Measurements from ENCODE around the gene SHH.

GRCh38 chr7:155769701-155770100 lies 42.6 kb downstream of the SHH start:
- TF ChIP-seq, protein P1, sequence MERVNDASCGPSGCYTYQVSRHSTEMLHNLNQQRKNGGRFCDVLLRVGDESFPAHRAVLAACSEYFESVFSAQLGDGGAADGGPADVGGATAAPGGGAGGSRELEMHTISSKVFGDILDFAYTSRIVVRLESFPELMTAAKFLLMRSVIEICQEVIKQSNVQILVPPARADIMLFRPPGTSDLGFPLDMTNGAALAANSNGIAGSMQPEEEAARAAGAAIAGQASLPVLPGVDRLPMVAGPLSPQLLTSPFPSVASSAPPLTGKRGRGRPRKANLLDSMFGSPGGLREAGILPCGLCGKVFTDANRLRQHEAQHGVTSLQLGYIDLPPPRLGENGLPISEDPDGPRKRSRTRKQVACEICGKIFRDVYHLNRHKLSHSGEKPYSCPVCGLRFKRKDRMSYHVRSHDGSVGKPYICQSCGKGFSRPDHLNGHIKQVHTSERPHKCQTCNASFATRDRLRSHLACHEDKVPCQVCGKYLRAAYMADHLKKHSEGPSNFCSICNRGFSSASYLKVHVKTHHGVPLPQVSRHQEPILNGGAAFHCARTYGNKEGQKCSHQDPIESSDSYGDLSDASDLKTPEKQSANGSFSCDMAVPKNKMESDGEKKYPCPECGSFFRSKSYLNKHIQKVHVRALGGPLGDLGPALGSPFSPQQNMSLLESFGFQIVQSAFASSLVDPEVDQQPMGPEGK (CRISPR knock-in tag; IDR thresholded peaks at IDR 0.05; ENCODE audit: borderline replicate concordance), result no peak
- TF ChIP-seq, protein P2, sequence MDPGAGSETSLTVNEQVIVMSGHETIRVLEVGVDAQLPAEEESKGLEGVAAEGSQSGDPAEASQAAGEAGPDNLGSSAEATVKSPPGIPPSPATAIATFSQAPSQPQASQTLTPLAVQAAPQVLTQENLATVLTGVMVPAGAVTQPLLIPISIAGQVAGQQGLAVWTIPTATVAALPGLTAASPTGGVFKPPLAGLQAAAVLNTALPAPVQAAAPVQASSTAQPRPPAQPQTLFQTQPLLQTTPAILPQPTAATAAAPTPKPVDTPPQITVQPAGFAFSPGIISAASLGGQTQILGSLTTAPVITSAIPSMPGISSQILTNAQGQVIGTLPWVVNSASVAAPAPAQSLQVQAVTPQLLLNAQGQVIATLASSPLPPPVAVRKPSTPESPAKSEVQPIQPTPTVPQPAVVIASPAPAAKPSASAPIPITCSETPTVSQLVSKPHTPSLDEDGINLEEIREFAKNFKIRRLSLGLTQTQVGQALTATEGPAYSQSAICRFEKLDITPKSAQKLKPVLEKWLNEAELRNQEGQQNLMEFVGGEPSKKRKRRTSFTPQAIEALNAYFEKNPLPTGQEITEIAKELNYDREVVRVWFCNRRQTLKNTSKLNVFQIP (CRISPR knock-in tag; IDR thresholded peaks at IDR 0.05; ENCODE audit: borderline replicate concordance, low read depth), result no peak
- TF ChIP-seq GLIS3 (CRISPR knock-in tag; IDR thresholded peaks at IDR 0.05) (no peak), OSR1 (CRISPR knock-in tag; IDR thresholded peaks at IDR 0.05) (no peak), ESRRG (CRISPR knock-in tag; IDR thresholded peaks at IDR 0.05) (no peak), ZFP3 (CRISPR knock-in tag; IDR thresholded peaks at IDR 0.05) (no peak), ZFP30 (CRISPR knock-in tag; IDR thresholded peaks at IDR 0.05) (no peak), SNAI2 (CRISPR knock-in tag; IDR thresholded peaks at IDR 0.05) (no peak), PPARA (CRISPR knock-in tag; IDR thresholded peaks at IDR 0.05; ENCODE audit: borderline replicate concordance) (no peak), ZNF70 (CRISPR knock-in tag; IDR thresholded peaks at IDR 0.05) (no peak), TCF4 (CRISPR knock-in tag; IDR thresholded peaks at IDR 0.05; ENCODE audit: borderline replicate concordance) (no peak), ISL1 (CRISPR knock-in tag; IDR thresholded peaks at IDR 0.05) (no peak), ZNF8 (CRISPR knock-in tag; IDR thresholded peaks at IDR 0.05) (no peak)
- TF ChIP-seq, protein P3, sequence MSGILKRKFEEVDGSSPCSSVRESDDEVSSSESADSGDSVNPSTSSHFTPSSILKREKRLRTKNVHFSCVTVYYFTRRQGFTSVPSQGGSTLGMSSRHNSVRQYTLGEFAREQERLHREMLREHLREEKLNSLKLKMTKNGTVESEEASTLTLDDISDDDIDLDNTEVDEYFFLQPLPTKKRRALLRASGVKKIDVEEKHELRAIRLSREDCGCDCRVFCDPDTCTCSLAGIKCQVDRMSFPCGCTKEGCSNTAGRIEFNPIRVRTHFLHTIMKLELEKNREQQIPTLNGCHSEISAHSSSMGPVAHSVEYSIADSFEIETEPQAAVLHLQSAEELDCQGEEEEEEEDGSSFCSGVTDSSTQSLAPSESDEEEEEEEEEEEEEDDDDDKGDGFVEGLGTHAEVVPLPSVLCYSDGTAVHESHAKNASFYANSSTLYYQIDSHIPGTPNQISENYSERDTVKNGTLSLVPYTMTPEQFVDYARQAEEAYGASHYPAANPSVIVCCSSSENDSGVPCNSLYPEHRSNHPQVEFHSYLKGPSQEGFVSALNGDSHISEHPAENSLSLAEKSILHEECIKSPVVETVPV (CRISPR knock-in tag; IDR thresholded peaks at IDR 0.05), result no peak

Data from SK-N-SH treated with all-trans-retinoic acid at 6 μM for 48 hours (cell line).